ENCODE data around the gene MSN.

GRCh38 chrX:65718538-65718937, 51.1 kb downstream of the MSN start:
- TF ChIP-seq RAD21 (conservative IDR thresholded peaks at IDR 0.05): no peak
- no peak for TF ChIP-seq CTCF (IDR thresholded peaks at IDR 0.05; ENCODE audit: poor library complexity, severe bottlenecking)
- no peak for TF ChIP-seq POLR2AphosphoS5 (IDR thresholded peaks at IDR 0.05)
- TF ChIP-seq EZH2 (IDR thresholded peaks at IDR 0.05; ENCODE audit: borderline replicate concordance, insufficient read depth, low read length, poor library complexity, severe bottlenecking): no peak
- no peak for TF ChIP-seq EP300 (conservative IDR thresholded peaks at IDR 0.05; ENCODE audit: poor library complexity, severe bottlenecking)
- TF ChIP-seq TAF1 (IDR thresholded peaks at IDR 0.05; ENCODE audit: low read depth): no peak
